WTC11 (cell line): ENCODE measurements around the gene KRT20. TPM values are rescaled to one million over a fixed set of nuclear protein-coding genes. Genes with fewer than 3 reads are reported as not detected.

Experiments used
- ATAC-seq: fragments of 200-7000 bp; cut with Tn5 transposase; 2 replicates; pipeline ENCODE4 v1.10.0; 2021; ENCODE audit warnings: mild to moderate bottlenecking, moderate library complexity
- CTCF ChIA-PET: fragments of 300-600 bp; sonication (Branson Sonifier 250); formaldehyde crosslinking; loops from one replicate; lab custom pipeline; 2021; ENCODE audit warnings: antibody characterized with exemption; lab: Charles Lee
- POLR2A ChIA-PET: fragments of 350-600 bp; sonication (Branson Sonifier 250); formaldehyde crosslinking; loops from one replicate; lab custom pipeline; 2021; ENCODE audit warnings: antibody characterized with exemption; lab: Charles Lee
- DNase-seq: peaks from one replicate; pipeline ENCODE4 v3.0.0; 2021; ENCODE audit warnings: low spot score
- H3K27ac Mint-ChIP-seq: 2 replicates; pipeline ENCODE4 v1.8.0; 2021; ENCODE audit warnings: mixed read lengths
- H3K27me3 Mint-ChIP-seq: 2 replicates; pipeline ENCODE4 v1.8.0; 2021; ENCODE audit warnings: low read depth, mild to moderate bottlenecking, moderate library complexity, mixed read lengths
- H3K36me3 Mint-ChIP-seq: 2 replicates; pipeline ENCODE4 v1.8.0; 2021; ENCODE audit warnings: mixed read lengths
- H3K4me1 Mint-ChIP-seq: 2 replicates; pipeline ENCODE4 v1.8.0; 2022; ENCODE audit warnings: mixed read lengths
- H3K4me3 Mint-ChIP-seq: 2 replicates; pipeline ENCODE4 v1.8.0; 2021; ENCODE audit warnings: mild to moderate bottlenecking, moderate library complexity, mixed read lengths
- H3K9me3 Mint-ChIP-seq: 2 replicates; pipeline ENCODE4 v1.8.0; 2021; ENCODE audit warnings: mixed read lengths
- E2F1 ChIP-seq: sonication (generic); formaldehyde crosslinking; IDR thresholded peaks from 2 replicates; pipeline ENCODE4 v1.8.0; 2022; ENCODE audit warnings: mild to moderate bottlenecking, missing genetic modification reagents
- EMX1 ChIP-seq: fragments of 250-450 bp; sonication (Bioruptor Pico); IDR thresholded peaks from 2 replicates; pipeline ENCODE4 v1.8.0; 2021; ENCODE audit warnings: mild to moderate bottlenecking
- FOXJ3 ChIP-seq: sonication (generic); formaldehyde crosslinking; IDR thresholded peaks from 2 replicates; pipeline ENCODE4 v1.9.0; 2021; ENCODE audit warnings: missing genetic modification reagents, mild to moderate bottlenecking, borderline replicate concordance
- GABPB1 ChIP-seq: sonication (generic); formaldehyde crosslinking; IDR thresholded peaks from 2 replicates; pipeline ENCODE4 v1.8.1; 2023; ENCODE audit warnings: mild to moderate bottlenecking, missing genetic modification reagents
- HMGA2 ChIP-seq: fragments of 250-450 bp; sonication (Bioruptor Pico); IDR thresholded peaks from 2 replicates; pipeline ENCODE4 v1.4.0; 2021; ENCODE audit warnings: mild to moderate bottlenecking, moderate library complexity
- JUN ChIP-seq: sonication (generic); formaldehyde crosslinking; IDR thresholded peaks from 2 replicates; pipeline ENCODE4 v1.8.0; 2023; ENCODE audit warnings: mild to moderate bottlenecking, missing genetic modification reagents
- MXD4 ChIP-seq: fragments of 250-450 bp; sonication (Bioruptor Pico); IDR thresholded peaks from 2 replicates; pipeline ENCODE4 v1.8.0; 2021; ENCODE audit warnings: mild to moderate bottlenecking, moderate library complexity, borderline replicate concordance
- SMAD3 ChIP-seq: sonication (generic); formaldehyde crosslinking; IDR thresholded peaks from 2 replicates; pipeline ENCODE4 v1.8.0; 2022; ENCODE audit warnings: missing genetic modification reagents, mild to moderate bottlenecking, borderline replicate concordance
- TCF7 ChIP-seq: sonication (generic); formaldehyde crosslinking; IDR thresholded peaks from 2 replicates; pipeline ENCODE4 v1.8.0; 2022; ENCODE audit warnings: mild to moderate bottlenecking, low read depth, missing genetic modification reagents, moderate library complexity
- ZNF138 ChIP-seq: sonication (generic); formaldehyde crosslinking; conservative IDR thresholded peaks from 2 replicates; pipeline ENCODE4 v1.8.1; 2022; ENCODE audit warnings: mild to moderate bottlenecking, moderate library complexity, missing genetic modification reagents
- ZNF219 ChIP-seq: sonication (generic); formaldehyde crosslinking; IDR thresholded peaks from 2 replicates; pipeline ENCODE4 v1.8.0; 2023; ENCODE audit warnings: missing genetic modification reagents, mild to moderate bottlenecking, borderline replicate concordance
- ZNF232 ChIP-seq: sonication (generic); formaldehyde crosslinking; IDR thresholded peaks from 2 replicates; pipeline ENCODE4 v1.8.0; 2022; ENCODE audit warnings: mild to moderate bottlenecking, missing genetic modification reagents
- ZNF317 ChIP-seq: sonication (generic); formaldehyde crosslinking; IDR thresholded peaks from 2 replicates; pipeline ENCODE4 v1.8.1; 2023; ENCODE audit warnings: low read depth, mild to moderate bottlenecking, moderate library complexity, missing genetic modification reagents, borderline replicate concordance
- ZNF423 ChIP-seq: fragments of 250-450 bp; sonication (Bioruptor Pico); IDR thresholded peaks from 2 replicates; pipeline ENCODE4 v2.1.2; 2022; ENCODE audit warnings: mild to moderate bottlenecking, moderate library complexity
- total RNA-seq: library from RNA; stranded (reverse); gene quantifications from 3 replicates; pipeline ENCODE4 v1.2.3, GENCODE V29; 2021
- TF ChIP-seq, protein P1 (sequence below): sonication (generic); formaldehyde crosslinking; IDR thresholded peaks from 2 replicates; pipeline ENCODE4 v1.8.1; 2022; ENCODE audit warnings: mild to moderate bottlenecking, moderate library complexity, missing genetic modification reagents
- TF ChIP-seq, protein P2 (sequence below): sonication (generic); formaldehyde crosslinking; IDR thresholded peaks from 2 replicates; pipeline ENCODE4 v1.8.0; 2023; ENCODE audit warnings: mild to moderate bottlenecking, missing genetic modification reagents
- TF ChIP-seq, protein P3 (sequence below): sonication (generic); formaldehyde crosslinking; conservative IDR thresholded peaks from 2 replicates; pipeline ENCODE4 v1.8.1; 2023; ENCODE audit warnings: mild to moderate bottlenecking, low read depth, missing genetic modification reagents, moderate library complexity

The KRT20 gene
- total RNA-seq, 1 experiment from 2014 or later = 0.42 TPM

GRCh38 chr17:40915721-40916256 is 30.7 kb upstream of the KRT20 start:
- Mint-ChIP-seq H3K4me3 (no peak overlapping the region), H3K27me3 (no peaks in the 10 kb centered on the region), H3K36me3 (no peaks in the 10 kb centered on the region), H3K9me3 (no peaks in the 10 kb centered on the region), H3K27ac (no peak overlapping the region), H3K4me1 (no peaks in the 10 kb centered on the region)
- ATAC-seq (no peak), DNase-seq (no peak)
- CTCF ChIA-PET = interaction anchor here (1.3 kb wide), 2 partner anchors 52 to 406 kb away, joined by 4 to 5 read pairs; no protein-coding TSS in a partner anchor
- POLR2A ChIA-PET = no interaction called here
- TF ChIP-seq E2F1 (CRISPR knock-in tag) (no peak), ZNF317 (CRISPR knock-in tag) (no peak), EMX1 (no peak), MXD4 (CRISPR knock-in tag) (no peak), ZNF138 (CRISPR knock-in tag) (no peak), SMAD3 (CRISPR knock-in tag) (no peak), ZNF423 (no peak)

GRCh38 chr17:40915199-40915661 is 30.2 kb upstream of the KRT20 start:
- ATAC-seq = no peak
- Mint-ChIP-seq H3K4me1 (no peaks in the 10 kb centered on the region), H3K27me3 (no peaks in the 10 kb centered on the region)

DNA sequence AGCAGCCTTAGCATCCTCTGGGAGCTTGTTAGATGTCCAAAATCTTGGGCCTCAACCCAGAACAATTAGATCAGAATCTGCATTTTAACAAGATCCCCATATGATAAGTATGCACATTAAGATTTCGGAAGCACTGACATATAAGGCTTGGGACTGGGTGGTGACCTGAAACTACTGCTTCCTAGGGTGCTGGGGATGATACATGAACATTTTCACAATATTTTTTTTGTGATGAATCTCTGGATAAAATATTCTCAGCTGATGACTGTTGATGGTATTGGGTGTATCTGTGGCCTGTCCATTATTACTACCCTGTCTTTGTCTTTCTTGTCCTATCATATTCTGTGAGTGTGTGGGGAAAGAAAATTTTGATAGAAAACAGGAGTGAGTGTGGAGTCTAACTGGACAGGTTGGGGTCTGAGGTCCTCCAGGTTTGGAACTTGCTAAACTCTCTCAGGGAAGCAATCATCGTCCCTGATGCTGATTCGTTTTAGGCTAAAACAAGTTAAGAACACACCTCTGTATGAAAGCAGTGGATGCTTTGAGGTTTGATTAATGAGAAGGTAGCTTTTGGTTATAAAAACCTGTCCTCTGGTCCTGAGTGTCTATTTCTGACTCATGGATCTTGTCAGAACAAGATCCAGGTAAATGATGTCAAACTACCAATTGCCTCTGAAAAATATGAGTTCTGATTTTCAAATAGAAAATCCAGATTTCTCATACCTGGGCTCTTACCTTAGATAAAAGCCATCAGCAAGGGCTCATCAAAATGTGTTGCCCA is 29.2 kb upstream of the KRT20 start:
- no peaks in the 10 kb centered on the region for H3K9me3 Mint-ChIP-seq
- ATAC-seq = no peak
- no peak overlapping the region for H3K4me3 Mint-ChIP-seq
- DNase-seq = no peak
- no peaks in the 10 kb centered on the region for H3K4me1 Mint-ChIP-seq
- H3K27ac Mint-ChIP-seq = no peak overlapping the region
- no peaks in the 10 kb centered on the region for H3K36me3 Mint-ChIP-seq
- POLR2A ChIA-PET = no interaction called here
- H3K27me3 Mint-ChIP-seq = no peaks in the 10 kb centered on the region
- CTCF ChIA-PET = interaction anchor here (0.9 kb wide), 1 partner anchor 408 kb away, joined by 4 read pairs; no protein-coding TSS in a partner anchor
- TF ChIP-seq ZNF232 (CRISPR knock-in tag) = no peak
- TF ChIP-seq FOXJ3 (CRISPR knock-in tag) = no peak
- no peak for TF ChIP-seq HMGA2 (CRISPR knock-in tag)
- no peak for TF ChIP-seq TCF7 (CRISPR knock-in tag)
- TF ChIP-seq E2F1 (CRISPR knock-in tag) = no peak
- TF ChIP-seq JUN (CRISPR knock-in tag) = no peak
- TF ChIP-seq, protein P1, sequence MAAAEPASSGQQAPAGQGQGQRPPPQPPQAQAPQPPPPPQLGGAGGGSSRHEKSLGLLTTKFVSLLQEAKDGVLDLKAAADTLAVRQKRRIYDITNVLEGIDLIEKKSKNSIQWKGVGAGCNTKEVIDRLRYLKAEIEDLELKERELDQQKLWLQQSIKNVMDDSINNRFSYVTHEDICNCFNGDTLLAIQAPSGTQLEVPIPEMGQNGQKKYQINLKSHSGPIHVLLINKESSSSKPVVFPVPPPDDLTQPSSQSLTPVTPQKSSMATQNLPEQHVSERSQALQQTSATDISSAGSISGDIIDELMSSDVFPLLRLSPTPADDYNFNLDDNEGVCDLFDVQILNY = no peak
- TF ChIP-seq, protein P2, sequence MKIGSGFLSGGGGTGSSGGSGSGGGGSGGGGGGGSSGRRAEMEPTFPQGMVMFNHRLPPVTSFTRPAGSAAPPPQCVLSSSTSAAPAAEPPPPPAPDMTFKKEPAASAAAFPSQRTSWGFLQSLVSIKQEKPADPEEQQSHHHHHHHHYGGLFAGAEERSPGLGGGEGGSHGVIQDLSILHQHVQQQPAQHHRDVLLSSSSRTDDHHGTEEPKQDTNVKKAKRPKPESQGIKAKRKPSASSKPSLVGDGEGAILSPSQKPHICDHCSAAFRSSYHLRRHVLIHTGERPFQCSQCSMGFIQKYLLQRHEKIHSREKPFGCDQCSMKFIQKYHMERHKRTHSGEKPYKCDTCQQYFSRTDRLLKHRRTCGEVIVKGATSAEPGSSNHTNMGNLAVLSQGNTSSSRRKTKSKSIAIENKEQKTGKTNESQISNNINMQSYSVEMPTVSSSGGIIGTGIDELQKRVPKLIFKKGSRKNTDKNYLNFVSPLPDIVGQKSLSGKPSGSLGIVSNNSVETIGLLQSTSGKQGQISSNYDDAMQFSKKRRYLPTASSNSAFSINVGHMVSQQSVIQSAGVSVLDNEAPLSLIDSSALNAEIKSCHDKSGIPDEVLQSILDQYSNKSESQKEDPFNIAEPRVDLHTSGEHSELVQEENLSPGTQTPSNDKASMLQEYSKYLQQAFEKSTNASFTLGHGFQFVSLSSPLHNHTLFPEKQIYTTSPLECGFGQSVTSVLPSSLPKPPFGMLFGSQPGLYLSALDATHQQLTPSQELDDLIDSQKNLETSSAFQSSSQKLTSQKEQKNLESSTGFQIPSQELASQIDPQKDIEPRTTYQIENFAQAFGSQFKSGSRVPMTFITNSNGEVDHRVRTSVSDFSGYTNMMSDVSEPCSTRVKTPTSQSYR (CRISPR knock-in tag) = no peak
- TF ChIP-seq, protein P3, sequence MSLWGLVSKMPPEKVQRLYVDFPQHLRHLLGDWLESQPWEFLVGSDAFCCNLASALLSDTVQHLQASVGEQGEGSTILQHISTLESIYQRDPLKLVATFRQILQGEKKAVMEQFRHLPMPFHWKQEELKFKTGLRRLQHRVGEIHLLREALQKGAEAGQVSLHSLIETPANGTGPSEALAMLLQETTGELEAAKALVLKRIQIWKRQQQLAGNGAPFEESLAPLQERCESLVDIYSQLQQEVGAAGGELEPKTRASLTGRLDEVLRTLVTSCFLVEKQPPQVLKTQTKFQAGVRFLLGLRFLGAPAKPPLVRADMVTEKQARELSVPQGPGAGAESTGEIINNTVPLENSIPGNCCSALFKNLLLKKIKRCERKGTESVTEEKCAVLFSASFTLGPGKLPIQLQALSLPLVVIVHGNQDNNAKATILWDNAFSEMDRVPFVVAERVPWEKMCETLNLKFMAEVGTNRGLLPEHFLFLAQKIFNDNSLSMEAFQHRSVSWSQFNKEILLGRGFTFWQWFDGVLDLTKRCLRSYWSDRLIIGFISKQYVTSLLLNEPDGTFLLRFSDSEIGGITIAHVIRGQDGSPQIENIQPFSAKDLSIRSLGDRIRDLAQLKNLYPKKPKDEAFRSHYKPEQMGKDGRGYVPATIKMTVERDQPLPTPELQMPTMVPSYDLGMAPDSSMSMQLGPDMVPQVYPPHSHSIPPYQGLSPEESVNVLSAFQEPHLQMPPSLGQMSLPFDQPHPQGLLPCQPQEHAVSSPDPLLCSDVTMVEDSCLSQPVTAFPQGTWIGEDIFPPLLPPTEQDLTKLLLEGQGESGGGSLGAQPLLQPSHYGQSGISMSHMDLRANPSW (CRISPR knock-in tag) = no peak

More at GRCh38 chr17:40915199-40915661, 30.2 kb upstream of the KRT20 start:
- Mint-ChIP-seq H3K36me3 (no peaks in the 10 kb centered on the region), H3K4me3 (no peak overlapping the region), H3K27ac (no peak overlapping the region), H3K9me3 (no peaks in the 10 kb centered on the region)
- ChIA-PET POLR2A (no interaction called here), CTCF (interaction anchor here (1.3 kb wide), 1 partner anchor 52 kb away, joined by 5 read pairs; no protein-coding TSS in a partner anchor)
- DNase-seq = no peak
- TF ChIP-seq, protein P3 (CRISPR knock-in tag) = no peak
- TF ChIP-seq ZNF219 (CRISPR knock-in tag) = no peak
- peak; percentile 53; the same call in 1 of the 2 replicates for TF ChIP-seq GABPB1 (CRISPR knock-in tag)
